ENCODE results near the gene MEG3.

Gene MEG3

DNA sequence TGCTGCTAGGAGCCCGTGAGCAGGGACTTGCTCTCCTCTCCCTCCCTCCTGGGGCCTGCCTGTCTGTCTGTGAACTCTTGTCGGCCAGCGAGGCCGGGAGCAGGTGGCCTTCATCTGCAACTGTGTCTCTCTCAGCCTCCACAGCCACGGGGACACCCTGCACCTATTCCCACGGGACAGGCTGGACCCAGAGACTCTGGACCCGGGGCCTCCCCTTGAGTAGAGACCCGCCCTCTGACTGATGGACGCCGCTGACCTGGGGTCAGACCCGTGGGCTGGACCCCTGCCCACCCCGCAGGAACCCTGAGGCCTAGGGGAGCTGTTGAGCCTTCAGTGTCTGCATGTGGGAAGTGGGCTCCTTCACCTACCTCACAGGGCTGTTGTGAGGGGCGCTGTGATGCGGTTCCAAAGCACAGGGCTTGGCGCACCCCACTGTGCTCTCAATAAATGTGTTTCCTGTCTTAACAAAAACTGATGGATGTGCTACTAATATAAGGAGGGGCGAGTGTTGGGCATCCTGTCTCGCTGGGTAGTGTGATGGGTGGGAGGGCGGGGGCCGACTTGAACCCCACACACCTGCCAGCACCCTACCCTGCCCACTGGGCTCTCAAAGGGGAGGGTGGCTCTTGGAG lies 34.8 kb downstream of the MEG3 start:
- Histone ChIP-seq H3K4me2 (ENCODE audit: low read length) (no peak overlapping the region), H3K79me2 (ENCODE audit: control insufficient read depth, insufficient read depth, low read length) (no peaks in the 10 kb centered on the region), H4K5ac (ENCODE audit: low read length) (no peak overlapping the region), H3K18ac (ENCODE audit: low read length) (no peak overlapping the region), H4K8ac (ENCODE audit: low read depth, low read length) (no peak overlapping the region), H3K79me1 (ENCODE audit: low read length) (no peaks in the 10 kb centered on the region), H3K9ac (ENCODE audit: low read length) (no peak overlapping the region), H2BK120ac (ENCODE audit: low read depth, low read length) (no peak overlapping the region), H3K23ac (ENCODE audit: low read length) (no peak overlapping the region), H3K4me3 (ENCODE audit: low read length) (no peak overlapping the region), H2BK5ac (ENCODE audit: low read length) (no peak overlapping the region), H3K36me3 (ENCODE audit: control insufficient read depth, insufficient read depth, low read length) (no peaks in the 10 kb centered on the region), H3K4me1 (ENCODE audit: control insufficient read depth, low read depth, low read length) (no peaks in the 10 kb centered on the region), H3K27me3 (ENCODE audit: insufficient read depth, low read length, poor library complexity) (no peaks in the 10 kb centered on the region), H2AK5ac (ENCODE audit: low read length) (no peak overlapping the region), H3K4ac (ENCODE audit: low read depth, low read length) (no peak overlapping the region), H3K27ac (ENCODE audit: low read depth, low read length) (no peak overlapping the region), H2BK15ac (replicated peaks; ENCODE audit: low read depth) (no peak overlapping the region), H3K56ac (ENCODE audit: low read length) (no peak overlapping the region)
- WGBS (ENCODE audit: extremely low coverage, insufficient coverage, low lambda C conversion rate): no CpG with 5 or more reads among the region's 19 CpGs
- no peak for DNase-seq

DNA sequence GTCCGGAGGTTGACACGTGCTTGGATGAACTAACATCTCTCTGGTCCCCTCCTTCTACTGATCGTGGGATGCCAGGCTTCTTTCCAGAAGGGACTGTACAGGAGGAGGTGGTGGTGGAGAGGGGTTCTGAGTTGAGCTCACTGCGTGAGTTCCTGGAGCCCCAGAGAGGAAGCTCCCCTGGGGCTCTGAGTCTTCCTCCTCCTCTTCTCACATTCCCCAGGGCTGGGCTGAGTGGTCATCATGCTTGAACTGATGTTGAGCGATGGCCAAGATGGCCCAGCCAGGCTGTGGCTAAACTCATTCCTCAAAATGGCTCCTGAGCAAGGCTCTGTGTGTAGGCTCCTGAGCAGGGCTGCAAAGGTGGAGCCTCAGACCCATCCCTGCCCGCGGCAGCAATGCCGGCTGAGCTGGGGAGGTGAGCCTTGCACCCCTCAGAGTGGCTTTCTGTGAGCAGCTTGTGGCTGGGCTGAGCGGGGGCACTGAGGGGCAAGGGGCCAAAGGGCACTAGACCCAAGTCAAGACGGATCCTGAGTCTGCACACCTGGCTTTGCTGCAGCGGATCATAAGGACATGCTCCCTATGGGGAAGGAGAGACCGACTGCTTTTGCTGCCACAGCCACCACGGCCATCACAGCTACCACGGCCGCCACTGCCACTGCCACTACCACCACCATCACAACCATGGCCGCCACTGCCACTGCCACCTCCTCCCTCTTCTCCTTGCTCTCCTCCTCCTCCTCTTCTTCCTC lies 35.4 kb downstream of the MEG3 start:
- Histone ChIP-seq H3K4me3 (ENCODE audit: low read length) (no peak overlapping the region), H2BK15ac (replicated peaks; ENCODE audit: low read depth) (no peak overlapping the region), H3K79me1 (ENCODE audit: low read length) (no peaks in the 10 kb centered on the region), H3K4me1 (ENCODE audit: control insufficient read depth, low read depth, low read length) (no peaks in the 10 kb centered on the region), H4K5ac (ENCODE audit: low read length) (no peak overlapping the region), H3K27ac (ENCODE audit: low read depth, low read length) (no peak overlapping the region), H3K18ac (ENCODE audit: low read length) (no peak overlapping the region), H3K36me3 (ENCODE audit: control insufficient read depth, insufficient read depth, low read length) (no peaks in the 10 kb centered on the region), H3K23ac (ENCODE audit: low read length) (no peak overlapping the region), H2AK5ac (ENCODE audit: low read length) (no peak overlapping the region), H3K56ac (ENCODE audit: low read length) (no peak overlapping the region), H3K9ac (ENCODE audit: low read length) (no peak overlapping the region), H2BK120ac (ENCODE audit: low read depth, low read length) (no peak overlapping the region), H3K4me2 (ENCODE audit: low read length) (no peak overlapping the region), H3K79me2 (ENCODE audit: control insufficient read depth, insufficient read depth, low read length) (no peaks in the 10 kb centered on the region), H3K4ac (ENCODE audit: low read depth, low read length) (no peak overlapping the region), H4K8ac (ENCODE audit: low read depth, low read length) (no peak overlapping the region), H3K27me3 (ENCODE audit: insufficient read depth, low read length, poor library complexity) (no peaks in the 10 kb centered on the region), H2BK5ac (ENCODE audit: low read length) (no peak overlapping the region)
- no CpG with 5 or more reads among the region's 16 CpGs for WGBS (ENCODE audit: extremely low coverage, insufficient coverage, low lambda C conversion rate)
- no peak for DNase-seq

DNA sequence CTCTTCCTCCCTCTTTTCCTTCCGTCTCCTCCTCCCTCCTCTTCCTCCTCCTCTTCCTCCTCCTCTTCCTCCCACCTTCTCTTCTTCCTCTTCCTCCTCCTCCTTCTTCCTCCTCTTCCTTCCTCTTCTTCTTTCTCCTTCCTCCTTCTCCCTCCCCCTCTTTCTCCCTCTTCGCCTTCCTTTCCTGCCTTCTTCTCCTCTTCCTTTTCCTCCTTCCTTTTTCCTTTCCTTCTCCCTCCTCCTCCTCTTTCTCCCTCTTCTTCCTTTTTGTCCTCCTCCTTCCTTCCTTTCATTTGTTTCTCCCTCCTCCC lies 36.0 kb downstream of the MEG3 start:
- Histone ChIP-seq H3K4me3 (ENCODE audit: low read length) (no peak overlapping the region), H2BK5ac (ENCODE audit: low read length) (no peak overlapping the region), H3K27me3 (ENCODE audit: insufficient read depth, low read length, poor library complexity) (no peaks in the 10 kb centered on the region), H2BK120ac (ENCODE audit: low read depth, low read length) (no peak overlapping the region), H3K56ac (ENCODE audit: low read length) (no peak overlapping the region), H2BK15ac (replicated peaks; ENCODE audit: low read depth) (no peak overlapping the region), H4K5ac (ENCODE audit: low read length) (no peak overlapping the region), H3K4me2 (ENCODE audit: low read length) (no peak overlapping the region), H3K79me2 (ENCODE audit: control insufficient read depth, insufficient read depth, low read length) (no peaks in the 10 kb centered on the region), H3K36me3 (ENCODE audit: control insufficient read depth, insufficient read depth, low read length) (no peaks in the 10 kb centered on the region), H2AK5ac (ENCODE audit: low read length) (no peak overlapping the region), H3K9ac (ENCODE audit: low read length) (no peak overlapping the region), H3K23ac (ENCODE audit: low read length) (no peak overlapping the region), H4K8ac (ENCODE audit: low read depth, low read length) (no peak overlapping the region), H3K18ac (ENCODE audit: low read length) (no peak overlapping the region), H3K4me1 (ENCODE audit: control insufficient read depth, low read depth, low read length) (no peaks in the 10 kb centered on the region), H3K79me1 (ENCODE audit: low read length) (no peaks in the 10 kb centered on the region), H3K4ac (ENCODE audit: low read depth, low read length) (no peak overlapping the region), H3K27ac (ENCODE audit: low read depth, low read length) (no peak overlapping the region)
- no CpG with 5 or more reads among the region's 2 CpGs for WGBS (ENCODE audit: extremely low coverage, insufficient coverage, low lambda C conversion rate)
- DNase-seq: no peak

DNA sequence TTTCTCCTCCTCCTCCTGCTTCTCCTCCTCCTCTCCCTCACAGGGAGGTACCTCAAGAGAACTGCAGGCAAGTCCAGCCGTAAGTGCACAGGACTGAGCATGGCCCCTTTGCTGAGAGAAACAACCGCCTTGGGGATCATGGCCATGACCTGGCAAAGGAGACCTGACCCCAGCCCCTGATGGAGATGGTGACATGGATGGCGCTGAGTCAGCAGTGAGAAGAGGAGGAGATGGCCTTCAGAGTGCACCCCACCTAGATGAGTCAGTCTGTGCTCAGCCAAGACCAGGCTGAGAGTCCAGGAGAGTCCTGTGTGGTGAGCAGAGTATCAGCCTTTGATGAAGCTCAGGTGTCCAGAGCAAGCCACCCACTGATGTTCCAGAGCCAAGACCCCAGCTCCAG lies 36.4 kb downstream of the MEG3 start:
- no peaks in the 10 kb centered on the region for H3K4me1 ChIP-seq (ENCODE audit: control insufficient read depth, low read depth, low read length)
- H4K8ac ChIP-seq (ENCODE audit: low read depth, low read length): no peak overlapping the region
- no peak overlapping the region for H3K9ac ChIP-seq (ENCODE audit: low read length)
- no peak overlapping the region for H3K4me3 ChIP-seq (ENCODE audit: low read length)
- H2BK5ac ChIP-seq (ENCODE audit: low read length): no peak overlapping the region
- no CpG with 5 or more reads among the region's 3 CpGs for WGBS (ENCODE audit: extremely low coverage, insufficient coverage, low lambda C conversion rate)
- H3K27ac ChIP-seq (ENCODE audit: low read depth, low read length): no peak overlapping the region
- H3K36me3 ChIP-seq (ENCODE audit: control insufficient read depth, insufficient read depth, low read length): no peaks in the 10 kb centered on the region
- no peak overlapping the region for H3K4me2 ChIP-seq (ENCODE audit: low read length)
- H2BK15ac ChIP-seq (replicated peaks; ENCODE audit: low read depth): no peak overlapping the region
- no peak overlapping the region for H4K5ac ChIP-seq (ENCODE audit: low read length)
- H3K56ac ChIP-seq (ENCODE audit: low read length): no peak overlapping the region
- no peak overlapping the region for H2AK5ac ChIP-seq (ENCODE audit: low read length)
- no peaks in the 10 kb centered on the region for H3K79me1 ChIP-seq (ENCODE audit: low read length)
- no peaks in the 10 kb centered on the region for H3K79me2 ChIP-seq (ENCODE audit: control insufficient read depth, insufficient read depth, low read length)
- no peaks in the 10 kb centered on the region for H3K27me3 ChIP-seq (ENCODE audit: insufficient read depth, low read length, poor library complexity)
- H3K4ac ChIP-seq (ENCODE audit: low read depth, low read length): no peak overlapping the region
- no peak overlapping the region for H3K23ac ChIP-seq (ENCODE audit: low read length)
- no peak overlapping the region for H2BK120ac ChIP-seq (ENCODE audit: low read depth, low read length)
- DNase-seq: no peak
- H3K18ac ChIP-seq (ENCODE audit: low read length): no peak overlapping the region

DNA sequence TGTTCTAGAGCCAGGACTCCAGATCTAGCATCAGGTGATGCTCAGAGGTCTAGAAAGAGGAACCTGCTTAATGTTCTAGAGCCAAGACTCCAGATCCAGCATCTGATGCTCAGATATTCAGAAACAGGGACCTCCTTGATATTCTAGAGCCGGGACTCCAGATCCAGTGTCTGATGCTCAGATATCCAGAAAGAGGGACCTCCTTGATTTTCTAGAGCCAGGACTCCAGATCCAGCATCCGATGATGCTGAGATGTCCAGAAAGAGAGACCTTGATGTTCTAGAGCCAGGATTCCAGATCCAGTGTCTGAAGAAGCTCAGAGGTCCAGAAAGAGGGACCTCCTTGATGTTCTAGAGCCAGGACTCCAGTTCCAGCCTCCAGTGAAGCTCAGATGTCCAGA lies 36.9 kb downstream of the MEG3 start:
- no peaks in the 10 kb centered on the region for H3K4me1 ChIP-seq (ENCODE audit: control insufficient read depth, low read depth, low read length)
- no peak for DNase-seq
- H3K4ac ChIP-seq (ENCODE audit: low read depth, low read length): no peak overlapping the region
- no CpG with 5 or more reads among the region's 2 CpGs for WGBS (ENCODE audit: extremely low coverage, insufficient coverage, low lambda C conversion rate)
- H3K56ac ChIP-seq (ENCODE audit: low read length): no peak overlapping the region
- H3K18ac ChIP-seq (ENCODE audit: low read length): no peak overlapping the region
- no peak overlapping the region for H3K4me2 ChIP-seq (ENCODE audit: low read length)
- no peak overlapping the region for H2BK5ac ChIP-seq (ENCODE audit: low read length)
- no peak overlapping the region for H2BK120ac ChIP-seq (ENCODE audit: low read depth, low read length)
- no peak overlapping the region for H3K27ac ChIP-seq (ENCODE audit: low read depth, low read length)
- no peaks in the 10 kb centered on the region for H3K27me3 ChIP-seq (ENCODE audit: insufficient read depth, low read length, poor library complexity)
- no peak overlapping the region for H3K4me3 ChIP-seq (ENCODE audit: low read length)
- H2AK5ac ChIP-seq (ENCODE audit: low read length): no peak overlapping the region
- H4K5ac ChIP-seq (ENCODE audit: low read length): no peak overlapping the region
- H3K23ac ChIP-seq (ENCODE audit: low read length): no peak overlapping the region
- no peaks in the 10 kb centered on the region for H3K79me1 ChIP-seq (ENCODE audit: low read length)
- H3K9ac ChIP-seq (ENCODE audit: low read length): no peak overlapping the region
- H3K79me2 ChIP-seq (ENCODE audit: control insufficient read depth, insufficient read depth, low read length): no peaks in the 10 kb centered on the region
- H3K36me3 ChIP-seq (ENCODE audit: control insufficient read depth, insufficient read depth, low read length): no peaks in the 10 kb centered on the region
- no peak overlapping the region for H4K8ac ChIP-seq (ENCODE audit: low read depth, low read length)
- H2BK15ac ChIP-seq (replicated peaks; ENCODE audit: low read depth): no peak overlapping the region

DNA sequence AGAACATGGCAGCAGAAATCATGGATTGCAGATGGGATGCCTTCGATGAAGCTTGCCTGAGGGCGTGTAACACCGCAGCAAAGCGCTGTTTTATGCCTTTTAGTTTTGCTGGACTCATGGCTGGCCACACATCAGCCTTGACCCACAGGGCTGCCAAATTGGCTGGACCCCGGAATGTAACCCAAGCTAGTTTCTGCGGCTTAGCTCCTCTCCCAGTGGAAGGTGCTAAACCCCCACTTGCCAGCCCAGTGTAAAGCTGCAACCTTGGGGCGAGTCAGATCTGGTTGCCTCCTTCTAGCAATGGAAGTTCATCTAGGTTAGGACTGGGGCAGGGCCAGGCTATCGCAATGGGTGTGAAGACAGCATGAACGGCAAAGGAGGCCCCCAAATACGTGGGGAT lies 38.3 kb downstream of the MEG3 start:
- no peak overlapping the region for H3K27ac ChIP-seq (ENCODE audit: low read depth, low read length)
- no peaks in the 10 kb centered on the region for H3K36me3 ChIP-seq (ENCODE audit: control insufficient read depth, insufficient read depth, low read length)
- no peak overlapping the region for H2BK120ac ChIP-seq (ENCODE audit: low read depth, low read length)
- H3K4ac ChIP-seq (ENCODE audit: low read depth, low read length): no peak overlapping the region
- WGBS (ENCODE audit: extremely low coverage, insufficient coverage, low lambda C conversion rate): no CpG with 5 or more reads among the region's 10 CpGs
- no peaks in the 10 kb centered on the region for H3K79me1 ChIP-seq (ENCODE audit: low read length)
- no peaks in the 10 kb centered on the region for H3K27me3 ChIP-seq (ENCODE audit: insufficient read depth, low read length, poor library complexity)
- no peak overlapping the region for H4K8ac ChIP-seq (ENCODE audit: low read depth, low read length)
- no peak overlapping the region for H2BK5ac ChIP-seq (ENCODE audit: low read length)
- no peak overlapping the region for H3K18ac ChIP-seq (ENCODE audit: low read length)
- H4K5ac ChIP-seq (ENCODE audit: low read length): no peak overlapping the region
- H2BK15ac ChIP-seq (replicated peaks; ENCODE audit: low read depth): no peak overlapping the region
- H3K4me2 ChIP-seq (ENCODE audit: low read length): no peak overlapping the region
- no peak overlapping the region for H3K9ac ChIP-seq (ENCODE audit: low read length)
- no peak overlapping the region for H3K56ac ChIP-seq (ENCODE audit: low read length)
- H3K79me2 ChIP-seq (ENCODE audit: control insufficient read depth, insufficient read depth, low read length): no peaks in the 10 kb centered on the region
- H3K4me1 ChIP-seq (ENCODE audit: control insufficient read depth, low read depth, low read length): no peaks in the 10 kb centered on the region
- no peak overlapping the region for H3K4me3 ChIP-seq (ENCODE audit: low read length)
- no peak overlapping the region for H2AK5ac ChIP-seq (ENCODE audit: low read length)
- no peak overlapping the region for H3K23ac ChIP-seq (ENCODE audit: low read length)
- no peak for DNase-seq

Data from mesendoderm (in vitro differentiated cells).